Activated naive CD4-positive, alpha-beta T cell treated with anti-CD3 and anti-CD28 coated beads, Interleukin-2, amount 10 ng/mL, durations not matched to agents 7 days and 5 days (primary cell): ENCODE results near the gene PLD5.
"Not testable (repeated sequence)": the region's sequence is repeated elsewhere in the genome, so short reads cannot be mapped to it uniquely, and the experiment has no call there.

ENCODE experiments used
- CTCF ChIA-PET: fragments of 350-600 bp; sonication (Branson Sonifier 250); formaldehyde crosslinking; loops from one replicate; lab custom pipeline; 2021; ENCODE audit warnings: antibody characterized with exemption; lab: Charles Lee
- DNase-seq: peaks from one replicate; pipeline ENCODE4 v3.0.0-alpha.2; 2020
- H3K27ac Mint-ChIP-seq: one replicate; pipeline ENCODE4 v1.8.0; 2021; ENCODE audit warnings: mild to moderate bottlenecking, moderate library complexity, mixed read lengths
- H3K27me3 Mint-ChIP-seq: one replicate; pipeline ENCODE4 v1.8.0; 2021; ENCODE audit warnings: mild to moderate bottlenecking, mixed read lengths
- H3K36me3 Mint-ChIP-seq: one replicate; pipeline ENCODE4 v1.8.0; 2021; ENCODE audit warnings: mixed read lengths
- H3K4me1 Mint-ChIP-seq: one replicate; pipeline ENCODE4 v1.8.0; 2021; ENCODE audit warnings: mixed read lengths
- H3K4me3 Mint-ChIP-seq: one replicate; pipeline ENCODE4 v1.8.0; 2021; ENCODE audit warnings: mild to moderate bottlenecking, moderate library complexity, mixed read lengths
- H3K9me3 Mint-ChIP-seq: one replicate; pipeline ENCODE4 v1.8.0; 2021; ENCODE audit warnings: mixed read lengths

Gene PLD5

GRCh38 chr1:242240691-242241090 is 283.8 kb downstream of the PLD5 start:
- Mint-ChIP-seq H3K36me3 (no peaks in the 10 kb centered on the region), H3K4me3 (no peak overlapping the region), H3K27ac (no peak overlapping the region), H3K9me3 (no peaks in the 10 kb centered on the region), H3K4me1 (no peaks in the 10 kb centered on the region), H3K27me3 (no peaks in the 10 kb centered on the region)
- CTCF ChIA-PET = no interaction called here
- DNase-seq = no peak

DNA sequence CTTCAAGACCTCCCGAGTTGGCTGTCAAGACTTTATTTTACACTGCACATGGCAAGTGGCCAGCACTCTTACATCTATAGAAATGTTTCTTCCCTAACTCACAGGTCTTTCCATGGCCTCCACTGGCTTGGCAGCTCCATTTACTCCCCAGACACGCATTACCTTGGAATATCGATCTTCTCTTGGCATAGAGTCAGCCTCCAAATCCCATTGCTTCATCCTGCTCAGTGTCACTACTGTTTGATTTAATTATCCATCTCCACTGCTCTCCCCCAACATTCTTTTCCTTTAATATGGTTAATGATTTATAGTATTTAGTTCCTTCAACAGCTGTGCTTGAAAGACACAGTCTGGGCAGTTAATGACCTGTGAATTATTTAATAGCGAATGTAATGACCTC is 284.4 kb downstream of the PLD5 start:
- Mint-ChIP-seq H3K27me3 (no peaks in the 10 kb centered on the region), H3K4me3 (no peak overlapping the region), H3K36me3 (no peaks in the 10 kb centered on the region), H3K27ac (no peak overlapping the region), H3K9me3 (no peaks in the 10 kb centered on the region), H3K4me1 (no peaks in the 10 kb centered on the region)
- no peak for DNase-seq
- CTCF ChIA-PET = no interaction called here

DNA sequence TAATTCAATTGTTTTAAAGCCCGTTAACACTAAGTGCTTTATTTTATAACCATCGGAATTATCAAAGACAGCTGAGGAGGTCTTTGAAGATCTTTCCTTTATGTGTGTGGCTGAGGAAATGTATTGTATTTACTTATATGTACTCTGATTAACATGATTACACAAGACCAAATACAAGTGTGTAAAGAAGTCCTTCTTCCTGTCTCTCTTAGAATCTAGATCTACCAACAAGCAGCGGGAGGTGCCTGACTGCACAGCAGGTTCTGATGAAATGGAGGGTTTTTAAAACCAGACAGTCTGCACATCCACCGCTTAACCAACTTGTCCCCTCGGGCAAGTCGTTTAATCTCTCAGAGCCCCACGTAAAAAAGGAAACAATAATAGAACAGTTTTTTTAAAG is 285.1 kb downstream of the PLD5 start:
- CTCF ChIA-PET = no interaction called here

DNA sequence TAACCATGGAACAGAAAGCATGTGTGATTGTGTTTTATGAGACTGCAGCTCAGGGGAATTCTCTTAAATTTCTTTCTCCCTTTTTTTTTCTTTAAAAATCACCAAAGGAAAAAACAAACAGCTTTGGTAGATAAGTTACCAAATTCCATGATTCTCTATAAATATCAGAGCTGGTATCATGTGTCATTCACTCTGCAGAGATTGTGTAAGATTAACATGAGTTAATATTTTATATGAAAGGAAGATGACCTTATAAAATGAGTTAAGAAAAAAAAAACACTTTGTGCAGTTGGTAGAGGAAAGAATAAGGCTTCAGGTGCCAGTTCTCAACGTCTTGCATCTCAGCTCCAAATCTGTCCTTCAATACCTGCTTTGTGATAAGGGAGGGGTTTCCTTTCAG is 287.4 kb downstream of the PLD5 start:
- no peaks in the 10 kb centered on the region for H3K9me3 Mint-ChIP-seq
- DNase-seq = no peak
- no peaks in the 10 kb centered on the region for H3K4me1 Mint-ChIP-seq
- H3K36me3 Mint-ChIP-seq = no peaks in the 10 kb centered on the region
- CTCF ChIA-PET = no interaction called here
- H3K27ac Mint-ChIP-seq = no peak overlapping the region
- H3K4me3 Mint-ChIP-seq = no peak overlapping the region
- H3K27me3 Mint-ChIP-seq = no peaks in the 10 kb centered on the region

More for the DNA sequence above, 285.1 kb downstream of the PLD5 start:
- Mint-ChIP-seq H3K4me3 (no peak overlapping the region), H3K36me3 (no peaks in the 10 kb centered on the region), H3K27ac (no peak overlapping the region), H3K27me3 (no peaks in the 10 kb centered on the region), H3K9me3 (no peaks in the 10 kb centered on the region), H3K4me1 (no peaks in the 10 kb centered on the region)
- no peak for DNase-seq

GRCh38 chr1:242228991-242229390 is 295.5 kb downstream of the PLD5 start:
- CTCF ChIA-PET = no interaction called here
- no peaks in the 10 kb centered on the region for H3K9me3 Mint-ChIP-seq
- no peaks in the 10 kb centered on the region for H3K27me3 Mint-ChIP-seq
- no peak overlapping the region for H3K27ac Mint-ChIP-seq
- no peaks in the 10 kb centered on the region for H3K36me3 Mint-ChIP-seq
- no peaks in the 10 kb centered on the region for H3K4me1 Mint-ChIP-seq
- no peak for DNase-seq
- H3K4me3 Mint-ChIP-seq = no peak overlapping the region

GRCh38 chr1:242225767-242226573 is 298.5 kb downstream of the PLD5 start:
- CTCF ChIA-PET = no interaction called here
- H3K4me1 Mint-ChIP-seq = no peaks in the 10 kb centered on the region
- H3K36me3 Mint-ChIP-seq = no peaks in the 10 kb centered on the region
- no peak for DNase-seq
- H3K9me3 Mint-ChIP-seq = no peaks in the 10 kb centered on the region
- no peak overlapping the region for H3K27ac Mint-ChIP-seq
- no peak overlapping the region for H3K4me3 Mint-ChIP-seq
- H3K27me3 Mint-ChIP-seq = no peaks in the 10 kb centered on the region

- CTCF ChIA-PET, H3K36me3 Mint-ChIP-seq, H3K27ac Mint-ChIP-seq, H3K4me3 Mint-ChIP-seq, DNase-seq, H3K4me1 Mint-ChIP-seq, H3K27me3 Mint-ChIP-seq, H3K9me3 Mint-ChIP-seq: not testable (repeated sequence)
Observed at GRCh38 chr1:242224878-242225766, 299.4 kb downstream of the PLD5 start.

GRCh38 chr1:242224461-242224860 is 300.0 kb downstream of the PLD5 start:
- no peaks in the 10 kb centered on the region for H3K27me3 Mint-ChIP-seq

DNA sequence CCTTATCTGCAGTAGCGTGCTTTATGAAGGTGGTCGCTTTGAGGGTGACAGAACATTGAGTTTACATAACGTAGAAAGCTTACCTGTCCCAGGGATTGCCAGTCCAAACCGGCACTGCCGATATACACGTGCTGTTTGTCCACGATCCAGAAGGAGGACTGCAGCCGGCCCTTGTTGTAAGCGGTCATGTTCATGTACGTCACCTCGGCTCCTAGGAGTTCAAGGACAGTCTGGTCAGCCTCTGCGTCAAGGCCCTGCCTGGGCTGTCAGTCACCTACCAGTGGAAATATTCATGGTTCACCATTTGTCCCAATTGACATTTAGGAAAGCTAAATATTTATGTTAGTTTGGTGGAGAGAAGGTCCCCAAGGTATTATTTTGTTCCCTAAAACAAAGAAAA is 304.6 kb downstream of the PLD5 start:
- no peaks in the 10 kb centered on the region for H3K4me1 Mint-ChIP-seq
- no peak overlapping the region for H3K4me3 Mint-ChIP-seq
- H3K9me3 Mint-ChIP-seq = no peaks in the 10 kb centered on the region
- H3K27me3 Mint-ChIP-seq = no peaks in the 10 kb centered on the region
- no peaks in the 10 kb centered on the region for H3K36me3 Mint-ChIP-seq
- H3K27ac Mint-ChIP-seq = no peak overlapping the region
- CTCF ChIA-PET = no interaction called here
- no peak for DNase-seq

More at GRCh38 chr1:242224461-242224860, 300.0 kb downstream of the PLD5 start:
- no peak overlapping the region for H3K4me3 Mint-ChIP-seq
- no peak overlapping the region for H3K27ac Mint-ChIP-seq
- no peaks in the 10 kb centered on the region for H3K9me3 Mint-ChIP-seq
- DNase-seq = no peak
- no peaks in the 10 kb centered on the region for H3K36me3 Mint-ChIP-seq
- H3K4me1 Mint-ChIP-seq = no peaks in the 10 kb centered on the region
- CTCF ChIA-PET = no interaction called here

DNA sequence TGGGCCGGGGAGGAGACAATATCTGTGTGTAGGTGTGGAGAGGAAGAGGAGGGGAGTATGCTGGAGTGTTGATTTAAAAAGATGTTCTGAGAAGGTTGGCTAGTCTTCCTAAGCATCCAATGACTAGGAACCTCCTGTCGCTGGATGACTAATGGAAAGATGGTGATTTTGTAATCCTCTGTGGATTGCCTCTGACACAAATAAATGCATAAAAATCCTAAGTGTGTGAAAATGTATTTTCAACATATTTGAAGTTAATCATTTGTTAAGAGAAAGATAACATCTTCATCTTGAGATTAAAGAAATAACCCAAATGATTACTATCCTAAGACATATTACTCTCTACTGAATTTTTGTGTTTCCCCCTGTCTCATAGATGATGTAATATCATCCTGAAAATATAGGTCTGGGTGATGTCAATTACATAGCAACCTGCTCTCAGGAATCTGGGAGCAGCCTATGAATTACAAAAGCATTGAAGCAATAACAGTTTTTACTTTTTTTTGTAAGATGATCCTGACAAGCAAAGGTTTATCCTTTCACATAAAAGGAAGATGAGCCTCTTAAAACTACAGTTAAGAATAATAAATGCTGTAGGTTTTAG is 305.1 kb downstream of the PLD5 start:
- DNase-seq = no peak
- CTCF ChIA-PET = no interaction called here
- no peak overlapping the region for H3K4me3 Mint-ChIP-seq
- no peak overlapping the region for H3K27ac Mint-ChIP-seq
- peaks cover 2% of the 10 kb centered on the region for H3K9me3 Mint-ChIP-seq
- H3K27me3 Mint-ChIP-seq = no peaks in the 10 kb centered on the region
- no peaks in the 10 kb centered on the region for H3K4me1 Mint-ChIP-seq
- no peaks in the 10 kb centered on the region for H3K36me3 Mint-ChIP-seq

- no peak for DNase-seq
- CTCF ChIA-PET = no interaction called here
- Mint-ChIP-seq H3K27me3 (no peaks in the 10 kb centered on the region), H3K9me3 (peaks cover 4% of the 10 kb centered on the region), H3K27ac (no peak overlapping the region), H3K4me3 (no peak overlapping the region), H3K4me1 (no peaks in the 10 kb centered on the region), H3K36me3 (no peaks in the 10 kb centered on the region)
Observed at GRCh38 chr1:242216368-242216767, 308.1 kb downstream of the PLD5 start.

DNA sequence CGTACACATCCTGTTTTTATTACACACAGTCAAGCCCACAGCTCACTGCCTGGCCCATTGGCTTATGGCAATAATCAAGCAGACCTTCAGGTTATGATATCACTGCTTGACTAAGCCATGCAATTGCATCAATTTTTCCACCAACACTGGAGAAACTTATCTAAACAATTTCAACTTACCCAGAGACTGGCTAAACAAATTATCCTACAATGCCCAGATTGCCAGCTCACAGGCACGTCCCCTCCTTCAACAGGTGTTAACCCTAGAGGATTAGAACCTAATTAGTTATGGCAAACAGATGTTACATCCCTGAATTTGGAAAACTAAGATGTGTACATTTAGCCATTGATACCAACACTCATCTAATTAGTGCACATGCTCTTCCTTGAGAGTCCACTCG is 310.0 kb downstream of the PLD5 start:
- DNase-seq, CTCF ChIA-PET, H3K4me1 Mint-ChIP-seq, H3K4me3 Mint-ChIP-seq, H3K9me3 Mint-ChIP-seq, H3K36me3 Mint-ChIP-seq, H3K27ac Mint-ChIP-seq, H3K27me3 Mint-ChIP-seq: not testable (repeated sequence)

- H3K27me3 Mint-ChIP-seq, DNase-seq, H3K36me3 Mint-ChIP-seq, H3K9me3 Mint-ChIP-seq, H3K4me3 Mint-ChIP-seq, H3K4me1 Mint-ChIP-seq, CTCF ChIA-PET, H3K27ac Mint-ChIP-seq: not testable (repeated sequence)
Observed at GRCh38 chr1:242212961-242213360, 311.5 kb downstream of the PLD5 start.

DNA sequence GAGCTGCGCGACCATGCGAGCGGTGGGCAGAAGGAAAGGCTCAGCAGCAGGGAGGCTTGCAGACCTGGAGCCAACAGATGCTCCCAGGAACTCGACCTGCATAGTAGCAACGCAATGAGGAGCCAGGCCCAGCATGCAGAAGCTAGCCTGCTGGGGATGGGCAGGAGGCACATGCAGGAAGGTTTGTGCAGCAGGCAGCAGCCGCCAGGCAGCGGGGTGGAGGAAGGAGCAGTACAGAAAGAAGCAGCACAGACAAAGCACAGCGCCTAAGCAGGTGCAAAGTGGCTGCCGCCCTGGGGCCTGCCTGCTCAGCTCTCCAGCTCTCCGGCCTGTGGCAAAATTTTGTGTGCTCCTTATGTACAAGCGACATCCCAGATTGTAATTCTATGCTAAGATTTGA is 312.1 kb downstream of the PLD5 start:
- no peak for DNase-seq
- H3K9me3 Mint-ChIP-seq = peaks cover 4% of the 10 kb centered on the region
- H3K4me1 Mint-ChIP-seq = no peaks in the 10 kb centered on the region
- CTCF ChIA-PET = no interaction called here
- no peaks in the 10 kb centered on the region for H3K27me3 Mint-ChIP-seq
- H3K27ac Mint-ChIP-seq = no peak overlapping the region
- H3K4me3 Mint-ChIP-seq = no peak overlapping the region
- no peaks in the 10 kb centered on the region for H3K36me3 Mint-ChIP-seq
